ENCODE measurements around the gene DOCK3.

- TF ChIP-seq EZH2 (IDR thresholded peaks at IDR 0.05; ENCODE audit: borderline replicate concordance, low read depth, low read length, severe bottlenecking) (no peak), CTCF (IDR thresholded peaks at IDR 0.05; ENCODE audit: extremely low read depth in 1 of 2, insufficient read depth in 1 of 2, low read depth in 1 of 2, low read length in 2 of 2) (no peak), POLR2A (IDR thresholded peaks at IDR 0.05; ENCODE audit: low read depth, low read length) (no peak)
- TF ChIP-seq, protein P1, sequence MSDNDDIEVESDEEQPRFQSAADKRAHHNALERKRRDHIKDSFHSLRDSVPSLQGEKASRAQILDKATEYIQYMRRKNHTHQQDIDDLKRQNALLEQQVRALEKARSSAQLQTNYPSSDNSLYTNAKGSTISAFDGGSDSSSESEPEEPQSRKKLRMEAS (IDR thresholded peaks at IDR 0.05; ENCODE audit: insufficient read depth, insufficient read length), result no peak
These were observed 23.5 kb downstream of the DOCK3 start for GRCh38 chr3:50698269-50698668.

Measured in endothelial cell of umbilical vein (primary cell).